HG02678 (cell line): Measurements from ENCODE around the gene WFS1.

ENCODE experiments used
- ATAC-seq: cut with Tn5 transposase; IDR thresholded peaks from one replicate; pipeline ENCODE4 v1.9.1; 2021; ENCODE audit warnings: mild to moderate bottlenecking, moderate library complexity; ENCODE audit not compliant: unreplicated experiment

Gene WFS1

DNA sequence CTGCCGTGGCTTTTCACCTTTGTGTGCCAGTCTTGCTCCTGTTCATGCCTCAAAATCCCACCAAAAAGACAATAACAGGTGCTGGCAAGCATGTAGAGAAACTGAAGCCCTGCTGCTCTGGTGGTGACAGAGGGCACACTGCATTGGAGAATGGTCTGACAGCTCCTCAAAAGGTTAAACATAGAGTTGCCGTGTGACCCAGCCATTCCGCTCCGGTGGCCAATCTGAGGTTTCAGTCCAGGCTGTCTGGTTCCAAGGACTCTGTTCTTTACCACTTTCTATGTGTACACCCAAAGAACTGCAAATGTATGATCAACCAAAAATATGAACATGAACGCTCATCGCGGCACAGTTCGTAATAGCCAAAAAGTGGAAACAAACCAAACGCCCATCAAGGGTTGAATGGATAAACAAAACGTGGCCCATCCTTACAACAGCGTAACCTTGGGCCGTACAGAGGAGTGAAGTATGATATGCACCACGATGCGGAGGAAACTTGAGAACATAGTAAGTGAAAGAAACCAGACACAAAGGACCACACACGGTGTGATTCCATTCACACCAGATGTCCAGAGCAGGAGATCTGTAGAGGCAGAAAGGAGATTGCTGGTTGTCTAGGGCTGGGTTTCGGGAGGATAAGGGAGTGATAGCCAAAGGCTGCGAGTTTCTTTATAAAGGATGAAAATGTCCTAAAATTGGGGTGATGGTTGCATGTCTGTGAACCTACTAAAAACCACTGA lies 33.6 kb upstream of the WFS1 start:
- no peak for ATAC-seq

DNA sequence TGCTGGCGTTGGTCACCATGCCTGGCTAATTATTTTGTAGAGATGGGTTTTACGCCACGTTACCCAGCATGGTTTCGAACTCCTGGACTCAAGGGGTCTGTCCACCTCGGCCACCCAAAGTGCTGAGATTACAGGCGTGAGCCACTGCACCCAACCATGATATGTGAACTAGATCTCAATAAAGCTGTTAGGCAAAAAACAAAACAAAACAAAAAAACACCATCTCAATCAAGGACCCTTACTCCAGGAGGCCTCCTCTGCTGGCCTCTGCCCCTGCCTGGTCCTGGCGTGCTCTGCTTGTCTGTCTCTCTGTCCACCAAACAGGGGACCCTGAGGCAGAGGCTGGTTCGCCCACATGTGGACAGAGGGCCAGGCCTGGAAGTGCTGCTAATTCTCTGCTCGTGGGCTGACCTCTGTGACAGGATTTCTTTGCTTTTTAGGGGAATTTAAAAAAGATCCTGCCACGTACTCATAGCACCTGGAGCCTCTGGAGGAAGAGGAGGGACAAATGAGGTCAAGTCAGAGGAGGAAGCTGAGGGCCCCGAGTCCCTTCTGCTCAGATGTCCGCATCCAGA lies 32.7 kb upstream of the WFS1 start:
- no peak for ATAC-seq

- ATAC-seq = no peak
Measured at GRCh38 chr4:6239486-6239885, 30.2 kb upstream of the WFS1 start.

GRCh38 chr4:6239968-6240367 lies 29.7 kb upstream of the WFS1 start:
- ATAC-seq = no peak

GRCh38 chr4:6241062-6241845 lies 28.4 kb upstream of the WFS1 start:
- no peak for ATAC-seq

- no peak for ATAC-seq
Measured at GRCh38 chr4:6242271-6243029, 27.2 kb upstream of the WFS1 start.

DNA sequence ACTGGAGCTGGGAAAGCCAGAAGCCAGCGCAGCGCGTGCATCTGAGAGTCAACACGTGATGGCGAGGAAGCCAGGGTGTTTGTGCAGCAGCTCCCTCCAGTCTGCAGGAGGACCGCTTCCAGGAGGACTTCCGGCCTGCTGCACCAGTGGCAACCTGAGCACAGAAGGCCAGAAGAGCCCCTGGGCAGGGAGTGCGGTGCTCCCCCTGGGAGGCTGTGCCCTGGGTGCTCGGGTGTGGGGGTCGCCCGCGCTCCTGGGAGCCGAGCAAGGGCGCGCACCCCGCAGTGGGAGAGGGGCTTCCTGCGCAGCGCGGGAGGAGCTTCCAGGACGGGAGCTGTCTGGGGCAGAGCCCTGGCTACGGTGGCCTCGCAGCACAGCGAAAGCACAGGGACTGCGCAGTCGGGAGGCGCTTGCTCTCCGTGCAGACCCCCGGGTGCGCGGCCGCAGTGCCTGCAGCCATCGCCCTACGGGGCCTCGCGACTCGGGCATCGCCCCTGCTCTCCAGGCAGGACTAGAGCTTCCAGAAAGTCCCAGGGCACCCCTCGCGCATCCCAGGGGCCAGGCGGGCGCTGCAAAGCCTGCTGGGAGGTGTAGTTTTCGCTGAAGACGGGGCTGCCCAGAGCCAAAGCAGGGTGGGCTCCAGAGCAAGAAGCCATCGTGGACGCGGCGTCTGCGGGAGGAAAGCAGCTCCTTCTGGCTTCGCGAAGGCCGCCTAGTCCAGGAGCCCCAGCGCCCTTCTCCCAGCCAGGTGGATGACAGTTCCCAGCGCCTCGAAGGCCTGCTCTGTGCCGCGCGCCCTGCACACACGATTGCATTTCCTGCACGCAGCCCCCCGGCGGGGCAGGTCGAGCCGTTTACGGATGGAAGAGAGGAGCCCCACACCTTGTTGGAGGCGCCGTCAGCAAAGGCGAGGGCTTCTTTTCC lies 24.1 kb upstream of the WFS1 start:
- ATAC-seq = no peak

GRCh38 chr4:6246170-6246634 lies 23.4 kb upstream of the WFS1 start:
- no peak for ATAC-seq

GRCh38 chr4:6248394-6248793 lies 21.3 kb upstream of the WFS1 start:
- no peak for ATAC-seq

GRCh38 chr4:6250235-6250983 lies 19.2 kb upstream of the WFS1 start:
- ATAC-seq = no peak

DNA sequence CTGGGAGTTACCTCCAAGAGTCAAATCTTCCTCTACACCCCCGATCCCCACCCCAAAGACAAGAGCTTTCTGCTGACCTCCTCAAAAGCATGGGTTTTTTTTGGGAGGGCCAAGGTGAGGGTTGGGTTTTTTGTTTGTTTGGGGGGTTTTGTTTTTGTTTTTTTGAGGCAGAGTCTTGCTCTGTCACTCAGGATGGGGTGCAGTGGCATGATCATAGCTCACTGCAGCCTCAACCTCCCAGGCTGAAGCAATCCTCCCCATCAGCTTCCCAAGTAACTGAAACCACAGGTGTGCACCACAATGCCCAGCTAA lies 18.7 kb upstream of the WFS1 start:
- ATAC-seq = no peak

DNA sequence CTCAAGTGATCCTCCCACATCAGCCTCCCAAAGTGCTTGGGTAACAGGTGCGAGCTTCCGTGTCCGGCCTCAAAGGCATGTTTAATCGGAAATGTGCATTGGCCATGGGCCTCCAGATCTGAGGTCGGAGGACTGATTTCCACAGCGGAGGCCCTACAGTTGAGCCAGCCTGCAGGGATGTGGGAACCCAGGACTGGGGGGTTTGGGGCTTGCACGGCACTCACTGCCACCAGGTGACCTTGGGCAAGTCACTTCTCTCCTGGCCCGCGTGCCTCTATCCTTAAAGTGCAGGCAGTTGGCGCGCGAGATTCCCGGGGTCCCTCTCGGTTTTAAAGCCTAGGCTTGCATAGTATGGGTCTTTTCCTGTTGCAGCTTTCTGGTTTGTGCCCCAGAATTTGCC lies 18.3 kb upstream of the WFS1 start:
- no peak for ATAC-seq

DNA sequence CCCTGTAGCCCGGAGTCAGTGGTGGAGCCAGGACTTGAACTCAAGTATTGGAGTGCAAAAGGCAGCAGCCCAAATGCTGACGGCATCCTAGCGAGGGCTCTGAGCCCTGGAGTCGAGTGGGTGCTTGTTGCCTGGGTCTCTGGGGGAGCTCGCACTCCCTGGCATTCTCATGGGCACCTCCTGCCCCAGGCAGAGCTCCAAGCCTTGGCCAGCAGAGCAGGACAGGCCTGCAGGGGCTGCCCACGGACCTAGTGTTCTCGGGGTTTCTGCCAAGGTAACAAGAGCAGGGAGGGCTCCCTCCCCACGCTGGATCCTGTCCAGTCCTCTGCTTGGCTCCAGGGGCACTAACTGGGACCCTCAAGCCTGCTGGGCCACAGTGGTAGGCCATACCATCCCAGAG lies 17.6 kb upstream of the WFS1 start:
- no peak for ATAC-seq

- no peak for ATAC-seq
Measured at GRCh38 chr4:6253111-6253510, 16.5 kb upstream of the WFS1 start.

GRCh38 chr4:6253961-6254360 lies 15.7 kb upstream of the WFS1 start:
- ATAC-seq = no peak

DNA sequence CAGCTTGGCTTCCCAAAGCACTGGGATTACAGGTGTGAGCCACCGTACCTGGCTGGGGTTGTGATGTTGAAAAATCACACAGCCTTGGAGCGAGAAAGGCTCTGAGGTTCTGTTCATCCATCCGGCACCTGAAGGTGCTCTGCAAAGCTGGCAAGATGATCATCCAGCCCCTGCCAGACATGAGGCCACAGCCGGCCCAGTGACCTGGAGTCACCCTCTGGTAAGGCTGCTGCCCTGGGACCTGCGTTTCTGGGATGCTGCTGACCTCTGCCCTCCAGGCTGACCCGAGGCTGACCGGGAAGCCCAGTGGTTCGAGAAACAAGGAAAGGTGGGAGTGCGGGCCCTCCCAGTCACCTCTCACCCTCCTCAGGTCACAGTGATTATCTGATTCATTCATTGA lies 13.5 kb upstream of the WFS1 start:
- ATAC-seq = no peak

GRCh38 chr4:6257247-6258025 lies 12.2 kb upstream of the WFS1 start:
- ATAC-seq = no peak

DNA sequence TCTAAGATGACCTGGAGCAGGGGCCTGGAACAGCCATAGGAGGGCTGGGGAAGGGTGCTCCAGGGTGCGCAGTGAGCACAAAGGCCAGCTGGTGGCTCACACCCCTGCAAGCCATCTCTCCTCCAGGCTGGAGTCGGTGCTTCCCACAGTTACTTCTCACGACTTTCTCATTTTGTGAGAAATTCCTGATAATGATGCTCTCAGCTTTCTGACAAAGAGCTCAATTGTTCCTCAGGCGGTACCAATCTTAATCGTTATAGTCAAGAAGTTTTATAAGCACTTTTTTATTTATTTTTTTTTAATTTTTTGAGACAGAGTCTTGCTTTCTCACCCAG lies 11.7 kb upstream of the WFS1 start:
- ATAC-seq = no peak

DNA sequence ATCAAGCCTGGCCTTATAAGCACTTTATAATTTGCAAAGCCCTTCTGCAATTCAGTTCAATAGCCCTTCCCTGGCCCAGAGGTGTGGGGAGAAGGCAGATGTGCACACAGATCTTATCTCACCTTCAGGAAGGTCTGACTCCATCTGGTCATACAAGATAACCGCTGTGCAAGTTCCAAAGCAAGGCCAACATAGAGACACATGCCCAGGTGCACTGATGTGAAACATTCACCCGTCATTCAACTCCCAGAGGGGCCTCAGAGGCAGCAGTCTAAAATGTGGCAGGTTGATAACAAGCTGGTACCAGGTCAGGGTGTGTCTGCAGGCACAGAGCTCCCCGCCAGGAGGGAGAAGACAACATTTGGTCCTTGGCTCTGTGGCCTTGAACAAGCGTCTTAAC lies 10.9 kb upstream of the WFS1 start:
- ATAC-seq = no peak
